ENCODE data around the gene YY1. TPM values are rescaled to one million over a fixed set of nuclear protein-coding genes. Genes with fewer than 3 reads are reported as not detected.

Gene YY1
- polyA plus RNA-seq, 2 of the 4 experiments (the other 2 are of a cell fraction): 58.4 to 65.8 TPM

DNA sequence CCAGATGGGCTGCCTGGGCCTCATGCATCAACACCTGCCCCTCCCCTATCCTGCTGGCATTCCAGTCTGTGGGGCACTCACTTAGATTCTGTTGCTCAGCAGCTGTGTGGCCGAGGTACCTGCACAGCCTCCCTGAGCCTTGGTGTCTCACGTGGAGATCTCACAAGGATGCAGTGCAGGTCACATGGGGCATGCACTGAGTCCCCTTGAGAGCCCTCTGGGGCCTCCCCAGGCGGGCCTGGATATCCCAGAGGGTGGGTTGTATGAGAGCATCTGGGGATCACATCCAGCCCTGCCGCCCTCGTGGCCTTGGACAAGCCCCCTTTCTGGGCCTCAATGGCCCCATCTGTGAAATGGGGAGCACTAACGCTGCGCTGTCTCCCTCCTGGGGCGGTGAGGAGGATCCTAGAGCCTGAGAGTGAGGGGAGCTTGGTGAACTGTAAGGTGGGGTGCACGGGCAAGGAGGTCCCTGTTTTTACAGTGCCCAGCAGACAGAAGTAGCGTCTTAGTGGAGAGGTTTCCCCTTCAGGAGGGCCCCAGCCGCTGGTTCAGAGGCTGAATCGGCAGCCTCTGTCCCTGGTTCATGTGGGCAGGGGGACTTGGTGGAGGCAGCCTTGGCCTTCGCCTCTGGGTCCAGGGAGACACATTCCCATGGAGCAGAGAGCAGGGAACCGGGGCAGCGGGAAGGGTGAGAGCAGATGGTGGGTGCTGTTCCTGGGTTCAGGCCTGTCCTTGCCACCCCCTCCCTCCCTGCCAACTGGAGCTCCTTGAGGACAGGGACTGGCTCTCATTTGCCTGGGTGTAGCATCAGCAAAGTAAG is 83.4 kb downstream of the YY1 start:
- no peak for DNase-seq (ENCODE audit: low read depth in 1 of 2, low spot score in 1 of 2)

DNA sequence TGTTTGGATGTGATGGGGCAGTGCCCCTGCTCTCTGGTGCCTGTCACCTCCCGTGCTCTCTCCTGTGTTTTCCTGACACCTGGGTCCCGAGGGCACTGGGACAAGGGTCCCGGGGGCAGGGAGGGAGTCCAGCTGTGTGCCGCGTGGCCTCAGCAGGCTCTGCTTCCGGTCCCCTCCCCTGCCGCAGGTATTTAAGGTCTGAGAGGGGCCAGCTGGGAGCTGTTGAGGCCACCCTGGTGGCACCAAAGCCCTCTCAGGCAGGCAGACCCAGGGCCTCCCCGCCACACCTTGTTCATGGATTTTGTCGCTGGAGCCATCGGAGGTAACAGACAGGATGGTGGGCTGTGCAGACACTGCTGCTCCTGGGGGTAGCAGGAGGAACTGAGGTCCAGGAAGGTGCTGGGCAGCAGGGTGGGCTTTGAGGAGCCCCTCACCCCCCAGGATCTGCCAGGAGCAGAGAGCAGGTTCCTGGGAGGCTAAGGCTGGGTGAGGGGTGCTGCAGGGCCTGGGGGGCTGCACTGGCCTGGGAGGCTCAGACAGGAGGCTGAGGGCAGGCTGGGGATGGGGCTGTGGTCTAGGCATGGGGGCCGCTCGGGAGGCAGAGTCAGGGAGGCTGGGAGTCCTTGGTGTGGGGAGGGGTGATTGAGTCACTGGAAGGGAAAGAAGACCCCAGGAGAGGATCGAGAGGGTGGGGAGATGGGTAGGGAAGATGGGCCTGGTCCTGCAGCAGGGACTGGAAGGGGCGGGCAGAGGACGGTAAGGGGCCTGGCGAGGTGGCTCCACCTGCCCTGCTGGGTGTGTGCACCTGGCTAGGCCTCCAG is 84.4 kb downstream of the YY1 start, which contains the start of gene SLC25A47:
Gene SLC25A47 (plus strand): TSS at position 219 of the 821 bp plus-strand sequence. CDS start 76 bp downstream, at position 295.
- TF ChIP-seq EP300 (IDR thresholded peaks at IDR 0.05) (no peak), MAZ (IDR thresholded peaks at IDR 0.05; ENCODE audit: borderline replicate concordance, low read depth, low read length) (no peak), CBX8 (IDR thresholded peaks at IDR 0.05) (no peak), ATOH8 (CRISPR knock-in tag; IDR thresholded peaks at IDR 0.05; ENCODE audit: low read depth) (no peak), ZNF302 (CRISPR knock-in tag; IDR thresholded peaks at IDR 0.05) (no peak), MYC (IDR thresholded peaks at IDR 0.05; ENCODE audit: borderline replicate concordance, low read length) (no peak), POLR2A (IDR thresholded peaks at IDR 0.05; ENCODE audit: low read length) (no peak), FOXS1 (CRISPR knock-in tag; IDR thresholded peaks at IDR 0.05) (no peak), SMC3 (IDR thresholded peaks at IDR 0.05) (no peak)
- H3K4me1 ChIP-seq: no peaks in the 10 kb centered on the region
- no peak within 1 kb of the TSS for H3K4me2 ChIP-seq
- no peak within 1 kb of the TSS for H3K27ac ChIP-seq
- ChIA-PET POLR2A (no interaction called here), CTCF (interaction anchor here (0.6 to 1.4 kb wide), 8 partner anchors 7 to 52 kb away, joined by 3 to 5 read pairs (median 3); no protein-coding TSS in a partner anchor)
- no peak for ATAC-seq
- no peak for DNase-seq (ENCODE audit: low read depth in 1 of 2, low spot score in 1 of 2)
- FAIRE-seq: no peak
- H3K9me3 ChIP-seq: no peaks in the 10 kb centered on the region
- H3K4me3 ChIP-seq: no peak within 1 kb of the TSS
- WGBS (ENCODE audit: missing lambda C conversion rate): 83% methylated on average over 13 of the region's 16 CpGs

More for the DNA sequence above, 83.4 kb downstream of the YY1 start:
- CTCF ChIA-PET: interaction anchor here (0.6 to 1.4 kb wide), 6 partner anchors 10 to 53 kb away, joined by 3 to 6 read pairs (median 3); a partner anchor contains a TSS
- Histone ChIP-seq H3K27ac (no peak overlapping the region), H3K4me3 (no peak overlapping the region), H3K4me2 (no peak overlapping the region), H3K4me1 (no peaks in the 10 kb centered on the region), H3K9me3 (no peaks in the 10 kb centered on the region)
- 82% methylated on average over 13 of the region's 15 CpGs for WGBS (ENCODE audit: missing lambda C conversion rate)
- TF ChIP-seq ZFP36 (IDR thresholded peaks at IDR 0.05; ENCODE audit: borderline replicate concordance, partially characterized antibody) (no peak), CEBPB (IDR thresholded peaks at IDR 0.05) (no peak)
- TF ChIP-seq, protein P1, sequence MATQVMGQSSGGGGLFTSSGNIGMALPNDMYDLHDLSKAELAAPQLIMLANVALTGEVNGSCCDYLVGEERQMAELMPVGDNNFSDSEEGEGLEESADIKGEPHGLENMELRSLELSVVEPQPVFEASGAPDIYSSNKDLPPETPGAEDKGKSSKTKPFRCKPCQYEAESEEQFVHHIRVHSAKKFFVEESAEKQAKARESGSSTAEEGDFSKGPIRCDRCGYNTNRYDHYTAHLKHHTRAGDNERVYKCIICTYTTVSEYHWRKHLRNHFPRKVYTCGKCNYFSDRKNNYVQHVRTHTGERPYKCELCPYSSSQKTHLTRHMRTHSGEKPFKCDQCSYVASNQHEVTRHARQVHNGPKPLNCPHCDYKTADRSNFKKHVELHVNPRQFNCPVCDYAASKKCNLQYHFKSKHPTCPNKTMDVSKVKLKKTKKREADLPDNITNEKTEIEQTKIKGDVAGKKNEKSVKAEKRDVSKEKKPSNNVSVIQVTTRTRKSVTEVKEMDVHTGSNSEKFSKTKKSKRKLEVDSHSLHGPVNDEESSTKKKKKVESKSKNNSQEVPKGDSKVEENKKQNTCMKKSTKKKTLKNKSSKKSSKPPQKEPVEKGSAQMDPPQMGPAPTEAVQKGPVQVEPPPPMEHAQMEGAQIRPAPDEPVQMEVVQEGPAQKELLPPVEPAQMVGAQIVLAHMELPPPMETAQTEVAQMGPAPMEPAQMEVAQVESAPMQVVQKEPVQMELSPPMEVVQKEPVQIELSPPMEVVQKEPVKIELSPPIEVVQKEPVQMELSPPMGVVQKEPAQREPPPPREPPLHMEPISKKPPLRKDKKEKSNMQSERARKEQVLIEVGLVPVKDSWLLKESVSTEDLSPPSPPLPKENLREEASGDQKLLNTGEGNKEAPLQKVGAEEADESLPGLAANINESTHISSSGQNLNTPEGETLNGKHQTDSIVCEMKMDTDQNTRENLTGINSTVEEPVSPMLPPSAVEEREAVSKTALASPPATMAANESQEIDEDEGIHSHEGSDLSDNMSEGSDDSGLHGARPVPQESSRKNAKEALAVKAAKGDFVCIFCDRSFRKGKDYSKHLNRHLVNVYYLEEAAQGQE (IDR thresholded peaks at IDR 0.05): no peak
- TF ChIP-seq, protein P2, sequence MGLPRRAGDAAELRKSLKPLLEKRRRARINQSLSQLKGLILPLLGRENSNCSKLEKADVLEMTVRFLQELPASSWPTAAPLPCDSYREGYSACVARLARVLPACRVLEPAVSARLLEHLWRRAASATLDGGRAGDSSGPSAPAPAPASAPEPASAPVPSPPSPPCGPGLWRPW (IDR thresholded peaks at IDR 0.05): no peak
- FAIRE-seq: no peak
- POLR2A ChIA-PET: no interaction called here
- ATAC-seq: no peak

GRCh38 chr14:100323942-100324307 is 85.0 kb downstream of the YY1 start:
- H3K27ac ChIP-seq: no peak overlapping the region
- no peak overlapping the region for H3K4me3 ChIP-seq
- no peak for DNase-seq (ENCODE audit: low read depth in 1 of 2, low spot score in 1 of 2)
- POLR2A ChIA-PET: no interaction called here
- no peaks in the 10 kb centered on the region for H3K4me1 ChIP-seq
- CTCF ChIA-PET: interaction anchor here (0.6 to 1.0 kb wide), 4 partner anchors 8 to 53 kb away, joined by 3 read pairs; no protein-coding TSS in a partner anchor
- H3K9me3 ChIP-seq: no peaks in the 10 kb centered on the region
- H3K4me2 ChIP-seq: no peak overlapping the region
- peak in 1 of 2 experiments; percentile 28; a peak in 1 of 6 replicates for ATAC-seq
- no peak for FAIRE-seq
- WGBS (ENCODE audit: missing lambda C conversion rate): 79% methylated on average over 8 of the region's 8 CpGs
- TF ChIP-seq, protein P1 (IDR thresholded peaks at IDR 0.05): no peak
- TF ChIP-seq, protein P2 (IDR thresholded peaks at IDR 0.05): no peak
- TF ChIP-seq TP53 (CRISPR knock-in tag; IDR thresholded peaks at IDR 0.05): no peak
- no peak for TF ChIP-seq CTCF (IDR thresholded peaks at IDR 0.05)
- TF ChIP-seq, protein P3, sequence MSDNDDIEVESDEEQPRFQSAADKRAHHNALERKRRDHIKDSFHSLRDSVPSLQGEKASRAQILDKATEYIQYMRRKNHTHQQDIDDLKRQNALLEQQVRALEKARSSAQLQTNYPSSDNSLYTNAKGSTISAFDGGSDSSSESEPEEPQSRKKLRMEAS (IDR thresholded peaks at IDR 0.05): no peak
- no peak for TF ChIP-seq NR3C1 (IDR thresholded peaks at IDR 0.05)
- no peak for TF ChIP-seq HDAC2 (IDR thresholded peaks at IDR 0.05)

All from A549 (cell line).